ENCODE results near the gene CYP2U1. TPM values are rescaled to one million over a fixed set of nuclear protein-coding genes. Genes with fewer than 3 reads are reported as not detected.

CYP2U1 gene
- total RNA-seq, 1 donor from 2014 or later = 7.8 TPM

DNA sequence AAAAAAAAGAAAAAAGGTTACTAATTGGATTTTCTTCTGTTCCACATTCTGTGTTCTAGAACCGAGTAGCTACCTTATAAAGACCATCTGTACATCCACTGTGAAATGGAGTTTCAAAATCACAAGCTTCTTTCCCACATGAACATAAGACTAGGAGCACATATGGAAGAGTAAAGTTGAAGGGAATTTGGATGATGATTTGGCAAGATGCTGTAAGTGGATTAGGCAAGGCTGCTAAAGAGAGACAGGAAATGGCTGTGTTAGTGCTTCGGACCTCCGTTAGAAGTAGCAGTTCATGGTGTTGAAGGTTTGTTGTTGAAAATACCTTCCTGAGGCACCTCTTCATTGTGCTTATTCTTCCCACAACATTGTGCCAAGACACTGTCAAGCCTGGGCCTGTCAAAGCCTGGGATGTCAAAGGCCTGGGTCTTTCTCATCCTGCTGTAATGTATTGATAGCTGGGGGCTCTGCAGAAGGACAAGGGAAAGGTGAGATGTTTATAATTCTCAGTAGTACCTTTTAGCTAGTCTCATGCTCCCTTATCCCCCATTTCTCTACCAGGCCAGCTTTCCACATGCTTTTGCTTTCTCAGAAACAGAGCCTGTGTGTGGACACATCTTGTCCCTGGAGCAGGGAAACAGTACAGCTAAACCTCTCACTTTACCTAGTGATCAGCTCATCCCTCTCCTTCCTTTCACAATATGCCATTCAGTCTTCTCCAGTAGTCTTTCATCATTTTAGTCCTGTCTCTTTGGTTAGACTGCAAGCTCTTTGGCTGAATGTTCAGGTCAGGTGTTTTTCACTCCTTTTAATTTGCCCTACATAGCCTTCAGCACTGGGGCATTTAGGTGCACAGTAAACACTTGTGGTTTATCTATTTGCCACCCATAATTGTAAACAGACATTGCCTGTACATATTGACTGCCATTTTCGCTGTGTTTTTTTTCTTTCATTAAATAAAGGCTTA lies 37.9 kb upstream of the CYP2U1 start:
- Mint-ChIP-seq H3K27me3 (no peaks in the 10 kb centered on the region), H3K9me3 (peaks cover 6% of the 10 kb centered on the region), H3K4me3 (no peak overlapping the region), H3K27ac (peak overlapping the region; percentile 56), H3K4me1 (ENCODE audit: unreplicated experiment) (peaks cover 23% of the 10 kb centered on the region), H3K36me3 (peaks cover 9% of the 10 kb centered on the region)
- DNase-seq (ENCODE audit: extremely low spot score, unreplicated experiment) = no peak
- TF ChIP-seq, protein P1, sequence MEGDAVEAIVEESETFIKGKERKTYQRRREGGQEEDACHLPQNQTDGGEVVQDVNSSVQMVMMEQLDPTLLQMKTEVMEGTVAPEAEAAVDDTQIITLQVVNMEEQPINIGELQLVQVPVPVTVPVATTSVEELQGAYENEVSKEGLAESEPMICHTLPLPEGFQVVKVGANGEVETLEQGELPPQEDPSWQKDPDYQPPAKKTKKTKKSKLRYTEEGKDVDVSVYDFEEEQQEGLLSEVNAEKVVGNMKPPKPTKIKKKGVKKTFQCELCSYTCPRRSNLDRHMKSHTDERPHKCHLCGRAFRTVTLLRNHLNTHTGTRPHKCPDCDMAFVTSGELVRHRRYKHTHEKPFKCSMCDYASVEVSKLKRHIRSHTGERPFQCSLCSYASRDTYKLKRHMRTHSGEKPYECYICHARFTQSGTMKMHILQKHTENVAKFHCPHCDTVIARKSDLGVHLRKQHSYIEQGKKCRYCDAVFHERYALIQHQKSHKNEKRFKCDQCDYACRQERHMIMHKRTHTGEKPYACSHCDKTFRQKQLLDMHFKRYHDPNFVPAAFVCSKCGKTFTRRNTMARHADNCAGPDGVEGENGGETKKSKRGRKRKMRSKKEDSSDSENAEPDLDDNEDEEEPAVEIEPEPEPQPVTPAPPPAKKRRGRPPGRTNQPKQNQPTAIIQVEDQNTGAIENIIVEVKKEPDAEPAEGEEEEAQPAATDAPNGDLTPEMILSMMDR (conservative IDR thresholded peaks at IDR 0.05) = no peak

DNA sequence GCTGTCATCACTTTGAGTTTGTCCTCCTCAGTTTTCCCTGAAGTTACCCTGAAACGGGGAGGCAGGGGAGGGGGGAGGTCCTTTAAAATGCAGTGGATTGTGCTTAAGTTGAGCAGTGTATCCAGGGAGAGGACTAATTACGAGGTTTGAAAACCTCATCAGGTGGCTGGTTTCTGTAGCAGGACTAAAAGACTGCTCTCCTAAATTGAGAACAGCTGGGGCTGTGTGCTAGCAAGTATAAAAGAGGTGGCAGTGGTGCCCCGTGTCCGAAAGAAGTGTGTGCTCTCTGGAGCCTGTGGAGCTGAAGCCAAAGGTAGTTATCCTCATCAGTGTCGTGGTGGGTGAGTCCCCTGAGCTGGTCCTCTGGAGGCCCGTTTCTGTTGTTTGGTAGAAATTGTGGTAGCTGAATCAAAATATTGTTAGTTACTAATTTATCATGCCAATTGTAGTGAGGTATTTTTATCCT lies 37.2 kb upstream of the CYP2U1 start:
- no peak for DNase-seq (ENCODE audit: extremely low spot score, unreplicated experiment)
- Mint-ChIP-seq H3K27ac (peak overlapping the region; percentile 56), H3K4me1 (ENCODE audit: unreplicated experiment) (peaks cover 23% of the 10 kb centered on the region), H3K27me3 (no peaks in the 10 kb centered on the region), H3K4me3 (no peak overlapping the region), H3K36me3 (peaks cover 9% of the 10 kb centered on the region), H3K9me3 (peaks cover 6% of the 10 kb centered on the region)
- TF ChIP-seq, protein P1 (conservative IDR thresholded peaks at IDR 0.05) = no peak

DNA sequence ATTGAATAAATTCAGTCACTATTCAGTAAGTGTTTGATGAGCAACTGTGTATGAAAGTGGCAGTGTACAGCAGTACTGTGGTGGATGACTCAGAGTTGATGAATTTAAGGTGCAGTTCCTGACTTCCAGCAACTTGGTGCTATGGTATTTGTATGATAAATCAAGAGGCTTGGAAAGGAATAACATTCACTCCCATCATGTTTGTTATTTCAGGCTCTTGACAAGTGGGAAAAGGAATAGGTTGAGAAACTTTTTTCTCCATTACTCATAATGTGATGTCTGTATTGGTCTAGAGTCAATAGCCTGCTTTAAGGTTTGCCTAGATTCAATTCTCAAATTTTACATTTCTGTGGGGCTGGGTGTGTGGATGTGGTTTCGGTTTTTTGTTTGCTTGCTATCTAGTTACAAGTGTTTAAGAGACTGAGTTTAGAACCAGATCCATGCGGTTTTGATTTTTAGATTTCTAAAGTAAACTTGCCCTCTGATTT lies 35.1 kb upstream of the CYP2U1 start:
- no peak for DNase-seq (ENCODE audit: extremely low spot score, unreplicated experiment)
- TF ChIP-seq, protein P1 (conservative IDR thresholded peaks at IDR 0.05) = no peak
- peaks cover 8% of the 10 kb centered on the region for H3K36me3 Mint-ChIP-seq
- H3K4me3 Mint-ChIP-seq = peak overlapping the region; percentile 74
- peaks cover 29% of the 10 kb centered on the region for H3K4me1 Mint-ChIP-seq (ENCODE audit: unreplicated experiment)
- peak overlapping the region; percentile 97 for H3K27ac Mint-ChIP-seq
- peaks cover 3% of the 10 kb centered on the region for H3K9me3 Mint-ChIP-seq
- H3K27me3 Mint-ChIP-seq = no peaks in the 10 kb centered on the region

DNA sequence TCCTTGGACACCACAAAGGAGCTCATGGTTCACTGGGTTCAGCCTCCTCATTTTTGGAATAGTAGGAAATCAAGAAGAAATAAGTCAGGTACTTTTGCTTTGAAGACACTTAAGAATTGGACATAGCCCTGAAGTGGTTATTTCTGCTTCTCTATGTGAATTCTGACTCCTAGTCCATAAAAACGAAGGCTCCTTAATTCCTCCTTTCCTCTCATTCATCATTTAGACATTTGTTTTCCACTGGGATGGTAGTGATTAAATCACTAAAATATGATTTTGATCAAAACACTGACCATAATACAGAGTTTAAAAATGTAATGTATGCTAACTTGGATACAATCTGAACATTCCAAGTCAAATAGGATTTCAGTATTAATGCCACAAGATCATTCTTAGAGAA lies 34.7 kb upstream of the CYP2U1 start:
- no peak for DNase-seq (ENCODE audit: extremely low spot score, unreplicated experiment)
- peak overlapping the region; percentile 74 for H3K4me3 Mint-ChIP-seq
- no peaks in the 10 kb centered on the region for H3K27me3 Mint-ChIP-seq
- H3K36me3 Mint-ChIP-seq = peaks cover 5% of the 10 kb centered on the region
- TF ChIP-seq, protein P1 (conservative IDR thresholded peaks at IDR 0.05) = no peak
- H3K9me3 Mint-ChIP-seq = no peaks in the 10 kb centered on the region
- H3K4me1 Mint-ChIP-seq (ENCODE audit: unreplicated experiment) = peaks cover 33% of the 10 kb centered on the region
- peak overlapping the region; percentile 97 for H3K27ac Mint-ChIP-seq

DNA sequence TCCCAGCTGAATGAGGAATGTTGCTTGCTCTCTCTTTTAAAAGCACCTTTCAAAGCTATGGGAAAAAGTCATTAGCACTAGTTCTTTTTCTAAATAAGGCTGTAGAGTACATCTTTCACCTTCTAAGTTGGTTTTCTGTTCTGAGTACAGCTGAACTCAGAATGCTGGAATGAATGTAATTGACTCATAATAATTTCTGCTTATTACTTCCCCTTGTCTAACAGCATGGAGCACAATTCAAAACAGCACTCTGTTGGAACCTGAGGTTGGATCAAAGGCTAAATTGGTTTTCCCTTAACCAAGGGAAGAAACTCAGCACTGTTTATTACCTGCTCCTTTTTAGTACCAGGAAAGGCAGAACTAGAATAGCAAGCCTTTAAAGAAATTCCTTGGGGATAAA lies 33.5 kb upstream of the CYP2U1 start:
- H3K27me3 Mint-ChIP-seq = no peaks in the 10 kb centered on the region
- TF ChIP-seq, protein P1 (conservative IDR thresholded peaks at IDR 0.05) = no peak
- peaks cover 33% of the 10 kb centered on the region for H3K4me1 Mint-ChIP-seq (ENCODE audit: unreplicated experiment)
- peak overlapping the region; percentile 97 for H3K27ac Mint-ChIP-seq
- no peak for DNase-seq (ENCODE audit: extremely low spot score, unreplicated experiment)
- no peak overlapping the region for H3K4me3 Mint-ChIP-seq
- H3K9me3 Mint-ChIP-seq = no peaks in the 10 kb centered on the region
- peaks cover 5% of the 10 kb centered on the region for H3K36me3 Mint-ChIP-seq
